ENCODE results near the gene TNNT3. TPM values are rescaled to one million over a fixed set of nuclear protein-coding genes. Genes with fewer than 3 reads are reported as not detected.

TNNT3 gene
- total RNA-seq, 2 experiments from 2014 or later = 4.7 to 6.2 TPM

DNA sequence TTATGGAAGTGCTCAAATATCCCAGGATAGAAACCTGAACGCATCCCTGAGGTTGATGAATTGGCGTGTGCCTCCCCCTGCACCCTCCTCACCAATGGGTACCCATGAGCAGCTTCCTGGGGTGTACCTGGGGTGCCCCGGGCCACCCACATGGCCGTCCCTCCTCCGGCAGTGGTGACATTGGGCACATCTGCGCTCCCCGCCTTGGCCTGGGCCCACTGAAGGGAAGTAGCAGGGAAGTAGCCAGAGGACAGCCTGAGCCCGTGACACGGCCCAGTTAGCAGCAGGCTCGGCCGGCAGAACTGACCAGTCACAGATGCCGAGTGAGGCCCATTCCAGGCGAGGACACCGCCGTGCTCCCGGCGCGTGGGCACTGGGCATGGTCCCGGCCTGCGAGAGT, 44.4 kb downstream of the TNNT3 start:
- CTCF ChIA-PET (ENCODE audit: unreplicated experiment) = no interaction called here

DNA sequence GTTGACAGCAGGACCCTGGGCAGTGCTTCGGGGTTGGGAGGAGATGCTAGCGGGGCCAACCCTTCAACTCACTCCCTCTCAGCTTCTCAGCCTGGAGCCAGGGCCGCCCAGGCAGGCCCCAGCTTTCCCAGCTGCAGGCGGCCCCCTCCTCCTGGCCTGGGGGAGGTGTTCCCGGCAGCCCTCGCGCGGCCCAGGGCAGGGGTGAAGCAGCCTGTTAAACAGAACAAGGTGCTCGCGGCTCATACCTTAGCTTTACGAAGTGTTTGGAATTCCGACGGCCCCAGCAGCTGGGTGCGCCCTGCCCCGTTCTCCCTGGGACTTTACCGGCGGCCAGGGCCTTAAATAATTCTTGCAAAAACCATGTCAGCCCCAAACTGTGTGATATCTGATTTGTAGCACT, 44.8 kb downstream of the TNNT3 start:
- TF ChIP-seq, protein P1, sequence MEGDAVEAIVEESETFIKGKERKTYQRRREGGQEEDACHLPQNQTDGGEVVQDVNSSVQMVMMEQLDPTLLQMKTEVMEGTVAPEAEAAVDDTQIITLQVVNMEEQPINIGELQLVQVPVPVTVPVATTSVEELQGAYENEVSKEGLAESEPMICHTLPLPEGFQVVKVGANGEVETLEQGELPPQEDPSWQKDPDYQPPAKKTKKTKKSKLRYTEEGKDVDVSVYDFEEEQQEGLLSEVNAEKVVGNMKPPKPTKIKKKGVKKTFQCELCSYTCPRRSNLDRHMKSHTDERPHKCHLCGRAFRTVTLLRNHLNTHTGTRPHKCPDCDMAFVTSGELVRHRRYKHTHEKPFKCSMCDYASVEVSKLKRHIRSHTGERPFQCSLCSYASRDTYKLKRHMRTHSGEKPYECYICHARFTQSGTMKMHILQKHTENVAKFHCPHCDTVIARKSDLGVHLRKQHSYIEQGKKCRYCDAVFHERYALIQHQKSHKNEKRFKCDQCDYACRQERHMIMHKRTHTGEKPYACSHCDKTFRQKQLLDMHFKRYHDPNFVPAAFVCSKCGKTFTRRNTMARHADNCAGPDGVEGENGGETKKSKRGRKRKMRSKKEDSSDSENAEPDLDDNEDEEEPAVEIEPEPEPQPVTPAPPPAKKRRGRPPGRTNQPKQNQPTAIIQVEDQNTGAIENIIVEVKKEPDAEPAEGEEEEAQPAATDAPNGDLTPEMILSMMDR (conservative IDR thresholded peaks at IDR 0.05; ENCODE audit: low read length) = no peak
- TF ChIP-seq EZH2phosphoT487 (IDR thresholded peaks at IDR 0.05; ENCODE audit: borderline replicate concordance, low read depth, low read length) = no peak
- intact Hi-C loops (cut with micrococcal nuclease; ENCODE audit: unreplicated experiment) = no loop called here
- ChIA-PET POLR2A (no interaction called here), CTCF (ENCODE audit: unreplicated experiment) (no interaction called here)
- no TSS peak for BruUV-seq (replicated peaks)
- Histone ChIP-seq H2AFZ (ENCODE audit: low read length) (no peak overlapping the region), H3K9me2 (ENCODE audit: insufficient read depth, low read length) (no peaks in the 10 kb centered on the region), H3K4me1 (ENCODE audit: insufficient read depth, low read length, poor library complexity, severe bottlenecking) (no peaks in the 10 kb centered on the region), H3K27ac (ENCODE audit: low read depth, low read length, poor library complexity, severe bottlenecking) (no peak overlapping the region), H3K4me3 (ENCODE audit: low read depth, low read length, poor library complexity, severe bottlenecking) (no peak overlapping the region), H3K9me3 (ENCODE audit: low read length) (no peaks in the 10 kb centered on the region), H3K36me3 (ENCODE audit: insufficient read depth, low read length) (no peaks in the 10 kb centered on the region), H3K79me2 (ENCODE audit: insufficient read depth, low read depth, low read length) (no peaks in the 10 kb centered on the region), H4K20me1 (ENCODE audit: insufficient read depth, low read length) (no peaks in the 10 kb centered on the region), H3K4me2 (ENCODE audit: low read length) (no peak overlapping the region)
- no peak for DNase-seq (ENCODE audit: low spot score)

More for the DNA sequence above, 44.4 kb downstream of the TNNT3 start:
- intact Hi-C loops (cut with micrococcal nuclease; ENCODE audit: unreplicated experiment) = no loop called here
- Histone ChIP-seq H4K20me1 (ENCODE audit: insufficient read depth, low read length) (no peaks in the 10 kb centered on the region), H3K79me2 (ENCODE audit: insufficient read depth, low read depth, low read length) (no peaks in the 10 kb centered on the region), H3K9me3 (ENCODE audit: low read length) (no peaks in the 10 kb centered on the region), H3K36me3 (ENCODE audit: insufficient read depth, low read length) (no peaks in the 10 kb centered on the region), H3K27ac (ENCODE audit: low read depth, low read length, poor library complexity, severe bottlenecking) (no peak overlapping the region), H3K4me3 (ENCODE audit: low read depth, low read length, poor library complexity, severe bottlenecking) (no peak overlapping the region), H2AFZ (ENCODE audit: low read length) (no peak overlapping the region), H3K4me1 (ENCODE audit: insufficient read depth, low read length, poor library complexity, severe bottlenecking) (no peaks in the 10 kb centered on the region), H3K4me2 (ENCODE audit: low read length) (no peak overlapping the region), H3K9me2 (ENCODE audit: insufficient read depth, low read length) (no peaks in the 10 kb centered on the region)
- no peak for TF ChIP-seq EZH2phosphoT487 (IDR thresholded peaks at IDR 0.05; ENCODE audit: borderline replicate concordance, low read depth, low read length)
- TF ChIP-seq, protein P1 (conservative IDR thresholded peaks at IDR 0.05; ENCODE audit: low read length) = no peak
- BruUV-seq (replicated peaks) = no TSS peak
- POLR2A ChIA-PET = no interaction called here
- DNase-seq (ENCODE audit: low spot score) = no peak

DNA sequence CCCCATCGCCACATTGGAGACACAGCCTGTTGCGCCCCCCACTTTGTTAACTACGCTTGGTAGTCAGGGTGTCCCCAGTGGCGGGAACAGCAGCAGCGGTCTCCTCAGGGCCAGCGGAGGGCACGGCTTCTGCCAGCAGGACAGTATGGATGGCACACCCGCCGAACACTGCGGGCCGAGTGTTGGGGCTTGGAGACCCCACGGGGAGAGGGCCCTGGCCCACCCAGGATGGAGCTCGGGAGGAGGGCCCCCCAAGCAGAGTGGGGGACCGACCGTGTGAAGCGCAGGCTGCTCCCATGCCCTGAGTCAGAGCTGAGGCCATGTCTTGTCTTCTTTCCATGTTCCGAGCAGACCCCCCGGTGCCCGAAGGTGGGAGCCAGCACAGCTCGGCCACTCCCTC, 45.5 kb downstream of the TNNT3 start:
- H3K4me1 ChIP-seq (ENCODE audit: insufficient read depth, low read length, poor library complexity, severe bottlenecking) = no peaks in the 10 kb centered on the region
- CTCF ChIA-PET (ENCODE audit: unreplicated experiment) = no interaction called here
- no TSS peak for BruUV-seq (replicated peaks)
- no peak overlapping the region for H3K4me3 ChIP-seq (ENCODE audit: low read depth, low read length, poor library complexity, severe bottlenecking)
- no peaks in the 10 kb centered on the region for H3K9me3 ChIP-seq (ENCODE audit: low read length)
- POLR2A ChIA-PET = no interaction called here
- no peak overlapping the region for H3K4me2 ChIP-seq (ENCODE audit: low read length)
- intact Hi-C loops (cut with micrococcal nuclease; ENCODE audit: unreplicated experiment) = no loop called here
- H3K79me2 ChIP-seq (ENCODE audit: insufficient read depth, low read depth, low read length) = no peaks in the 10 kb centered on the region
- H3K9me2 ChIP-seq (ENCODE audit: insufficient read depth, low read length) = no peaks in the 10 kb centered on the region
- no peak for TF ChIP-seq EZH2phosphoT487 (IDR thresholded peaks at IDR 0.05; ENCODE audit: borderline replicate concordance, low read depth, low read length)
- TF ChIP-seq, protein P1 (conservative IDR thresholded peaks at IDR 0.05; ENCODE audit: low read length) = no peak
- H3K27ac ChIP-seq (ENCODE audit: low read depth, low read length, poor library complexity, severe bottlenecking) = no peak overlapping the region
- DNase-seq (ENCODE audit: low spot score) = no peak
- H3K36me3 ChIP-seq (ENCODE audit: insufficient read depth, low read length) = no peaks in the 10 kb centered on the region
- H4K20me1 ChIP-seq (ENCODE audit: insufficient read depth, low read length) = no peaks in the 10 kb centered on the region
- H2AFZ ChIP-seq (ENCODE audit: low read length) = no peak overlapping the region
